Right hindlimb (tissue), 1 donor: ENCODE results near the gene HBG2.
"Not testable (repeated sequence)": the region's sequence is repeated elsewhere in the genome, so short reads cannot be mapped to it uniquely, and the experiment has no call there.

ENCODE experiments used
- DNase-seq: peaks from one replicate; pipeline ENCODE4 v3.0.0-alpha.2; 2018

HBG2 gene

GRCh38 chr11:5280582-5281102, 26.1 kb upstream of the HBG2 start:
- peak; percentile 28 for DNase-seq

GRCh38 chr11:5279471-5280090, 25.0 kb upstream of the HBG2 start:
- no peak for DNase-seq

- DNase-seq: no peak
Measured at GRCh38 chr11:5277807-5278382, 23.3 kb upstream of the HBG2 start.

- no peak for DNase-seq
Measured at GRCh38 chr11:5276697-5277096, 22.1 kb upstream of the HBG2 start.

GRCh38 chr11:5275369-5276110, 21.0 kb upstream of the HBG2 start:
- DNase-seq: no peak

- no peak for DNase-seq
Measured at GRCh38 chr11:5274395-5274794, 19.8 kb upstream of the HBG2 start.

- DNase-seq: no peak
Measured at GRCh38 chr11:5272395-5273017, 17.9 kb upstream of the HBG2 start.

GRCh38 chr11:5269715-5270147, 15.2 kb upstream of the HBG2 start, which contains the start of gene HBE1:
Gene HBE1 (minus strand): TSS chr11:5269945. CDS start chr11:5269890, 55 bp downstream.
- no peak for DNase-seq

GRCh38 chr11:5267033-5267563, 12.5 kb upstream of the HBG2 start:
- DNase-seq: no peak

- DNase-seq: no peak
Measured at GRCh38 chr11:5266609-5267008, 12.0 kb upstream of the HBG2 start.

GRCh38 chr11:5265832-5266231, 11.3 kb upstream of the HBG2 start:
- no peak for DNase-seq

- DNase-seq: no peak
Measured at GRCh38 chr11:5258543-5259262, 4.1 kb upstream of the HBG2 start.

- no peak for DNase-seq
Measured at GRCh38 chr11:5257296-5257695, 2.7 kb upstream of the HBG2 start.

GRCh38 chr11:5254023-5254422, 558 bp downstream of the HBG2 start:
- not testable (repeated sequence) for DNase-seq

- not testable (repeated sequence) for DNase-seq
Measured at GRCh38 chr11:5253440-5253839, 1.1 kb downstream of the HBG2 start.

- DNase-seq: no peak
Measured at GRCh38 chr11:5252919-5253265, 1.7 kb downstream of the HBG2 start.

GRCh38 chr11:5252192-5252918, 2.2 kb downstream of the HBG2 start:
- DNase-seq: no peak

GRCh38 chr11:5251746-5252145, 2.8 kb downstream of the HBG2 start:
- no peak for DNase-seq

GRCh38 chr11:5250543-5251204, 3.9 kb downstream of the HBG2 start:
- no peak for DNase-seq

- not testable (repeated sequence) for DNase-seq
Measured at GRCh38 chr11:5249807-5250396, 4.7 kb downstream of the HBG2 start, which contains the start of gene HBG1. Gene HBG1 (minus strand): TSS chr11:5249857. CDS start chr11:5249804, 53 bp downstream.

GRCh38 chr11:5248498-5248897, 6.1 kb downstream of the HBG2 start:
- not testable (repeated sequence) for DNase-seq
